ENCODE measurements around the gene RAD51D. TPM values are rescaled to one million over a fixed set of nuclear protein-coding genes. Genes with fewer than 3 reads are reported as not detected.

Gene RAD51D
- polyA plus RNA-seq, 2 of the 4 experiments (the other 2 are of a cell fraction), result 18.4 to 23.8 TPM

GRCh38 chr17:35083071-35083470 is 36.6 kb downstream of the RAD51D start:
- CTCF ChIA-PET, result interaction anchor here (0.8 to 2.2 kb wide), 7 partner anchors 10 to 84 kb away, joined by 3 to 15 read pairs (median 5); partner anchors contain the start of gene RAD51D
- H3K9me3 ChIP-seq, result no peaks in the 10 kb centered on the region
- H3K4me3 ChIP-seq, result no peak overlapping the region; the same call in 2 of the 3 replicates
- no peak for FAIRE-seq
- H3K4me2 ChIP-seq, result peak overlapping the region; percentile 90
- ATAC-seq, result no peak
- 51% methylated on average over 2 of the region's 2 CpGs for WGBS (ENCODE audit: missing lambda C conversion rate)
- no peak for DNase-seq (ENCODE audit: low read depth in 1 of 2, low spot score in 1 of 2)
- TF ChIP-seq POLR2A (IDR thresholded peaks at IDR 0.05; ENCODE audit: low read length) (no peak), EHMT2 (IDR thresholded peaks at IDR 0.05; ENCODE audit: low read depth) (no peak), ZNF302 (CRISPR knock-in tag; IDR thresholded peaks at IDR 0.05) (no peak), ZSCAN20 (CRISPR knock-in tag; IDR thresholded peaks at IDR 0.05) (no peak), NPAS2 (CRISPR knock-in tag; IDR thresholded peaks at IDR 0.05; ENCODE audit: borderline replicate concordance) (no peak), PHF8 (IDR thresholded peaks at IDR 0.05; ENCODE audit: borderline replicate concordance, low read depth) (no peak), FOSL2 (IDR thresholded peaks at IDR 0.05) (no peak), FOSL2 (CRISPR knock-in tag; IDR thresholded peaks at IDR 0.05) (no peak), FOSB (CRISPR knock-in tag; IDR thresholded peaks at IDR 0.05) (no peak), HDAC2 (IDR thresholded peaks at IDR 0.05) (no peak), ESRRA (IDR thresholded peaks at IDR 0.05; ENCODE audit: borderline replicate concordance, low read length) (no peak)
- peaks cover 95% of the 10 kb centered on the region for H3K4me1 ChIP-seq
- POLR2A ChIA-PET, result interaction anchor here (0.5 to 1.4 kb wide), 3 partner anchors 17 to 95 kb away, joined by 4 to 6 read pairs (median 5); partner anchors contain the start of gene RFFL
- peak overlapping the region; percentile 88 to 96 for H3K27ac ChIP-seq

- POLR2A ChIA-PET, result interaction anchor here (0.6 to 1.4 kb wide), 2 partner anchors 16 to 19 kb away, joined by 4 to 5 read pairs; partner anchors contain the start of gene RFFL
- H3K4me2 ChIP-seq, result peak overlapping the region; percentile 90
- no peak for DNase-seq (ENCODE audit: low read depth in 1 of 2, low spot score in 1 of 2)
- CTCF ChIA-PET, result interaction anchor here (1.1 to 2.7 kb wide), 6 partner anchors 9 to 83 kb away, joined by 3 to 15 read pairs (median 8); no protein-coding TSS in a partner anchor
- H3K27ac ChIP-seq, result peak overlapping the region; percentile 88 to 96
- ATAC-seq, result no peak
- TF ChIP-seq HOXA7 (CRISPR knock-in tag; IDR thresholded peaks at IDR 0.05) (no peak), TP53 (CRISPR knock-in tag; IDR thresholded peaks at IDR 0.05) (no peak), ELK1 (IDR thresholded peaks at IDR 0.05; ENCODE audit: low read depth, low read length) (no peak), HEYL (CRISPR knock-in tag; IDR thresholded peaks at IDR 0.05) (no peak), ZNF302 (CRISPR knock-in tag; IDR thresholded peaks at IDR 0.05) (no peak), POLR2A (IDR thresholded peaks at IDR 0.05; ENCODE audit: low read length) (no peak), CTCF (IDR thresholded peaks at IDR 0.05) (no peak), MAX (IDR thresholded peaks at IDR 0.05) (peak; percentile 40; the same call in 1 of the 2 replicates), NPAS2 (CRISPR knock-in tag; IDR thresholded peaks at IDR 0.05; ENCODE audit: borderline replicate concordance) (no peak), ZFP36 (IDR thresholded peaks at IDR 0.05; ENCODE audit: borderline replicate concordance, partially characterized antibody) (no peak), POLR2AphosphoS2 (conservative IDR thresholded peaks at IDR 0.05; ENCODE audit: low read length) (no peak), MYC (IDR thresholded peaks at IDR 0.05; ENCODE audit: borderline replicate concordance, low read length) (no peak), JUN (IDR thresholded peaks at IDR 0.05) (0 out of 5 replicates have a peak, but pooled peaks of 1 of the 2 experiments have one; percentile 24), REST (IDR thresholded peaks at IDR 0.05) (no peak), RFX5 (IDR thresholded peaks at IDR 0.05) (no peak), HDAC2 (IDR thresholded peaks at IDR 0.05) (no peak), EP300 (IDR thresholded peaks at IDR 0.05) (no peak), MAFK (IDR thresholded peaks at IDR 0.05; ENCODE audit: partially characterized antibody) (no peak), JUNB (IDR thresholded peaks at IDR 0.05) (0 out of 2 replicates have a peak, but pooled peaks have one; percentile 11), GATA3 (IDR thresholded peaks at IDR 0.05; ENCODE audit: borderline replicate concordance) (no peak; the same call in 1 of the 2 replicates), MAZ (IDR thresholded peaks at IDR 0.05; ENCODE audit: borderline replicate concordance, low read depth, low read length) (no peak), FOSL2 (IDR thresholded peaks at IDR 0.05) (0 out of 2 replicates have a peak, but pooled peaks have one; percentile 52), FOSL2 (CRISPR knock-in tag; IDR thresholded peaks at IDR 0.05) (peak; percentile 73)
- TF ChIP-seq, protein P1, sequence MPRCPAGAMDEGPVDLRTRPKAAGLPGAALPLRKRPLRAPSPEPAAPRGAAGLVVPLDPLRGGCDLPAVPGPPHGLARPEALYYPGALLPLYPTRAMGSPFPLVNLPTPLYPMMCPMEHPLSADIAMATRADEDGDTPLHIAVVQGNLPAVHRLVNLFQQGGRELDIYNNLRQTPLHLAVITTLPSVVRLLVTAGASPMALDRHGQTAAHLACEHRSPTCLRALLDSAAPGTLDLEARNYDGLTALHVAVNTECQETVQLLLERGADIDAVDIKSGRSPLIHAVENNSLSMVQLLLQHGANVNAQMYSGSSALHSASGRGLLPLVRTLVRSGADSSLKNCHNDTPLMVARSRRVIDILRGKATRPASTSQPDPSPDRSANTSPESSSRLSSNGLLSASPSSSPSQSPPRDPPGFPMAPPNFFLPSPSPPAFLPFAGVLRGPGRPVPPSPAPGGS (IDR thresholded peaks at IDR 0.05), result no peak
- WGBS (ENCODE audit: missing lambda C conversion rate), result 9% methylated on average over 3 of the region's 3 CpGs
- no peak overlapping the region; the same call in 2 of the 3 replicates for H3K4me3 ChIP-seq
- H3K4me1 ChIP-seq, result peaks cover 100% of the 10 kb centered on the region
- H3K9me3 ChIP-seq, result no peaks in the 10 kb centered on the region
- peak; percentile 72 for FAIRE-seq
These were observed 37.5 kb downstream of the RAD51D start for GRCh38 chr17:35082073-35082657.
